ENCODE results near the gene ZMAT5.

DNA sequence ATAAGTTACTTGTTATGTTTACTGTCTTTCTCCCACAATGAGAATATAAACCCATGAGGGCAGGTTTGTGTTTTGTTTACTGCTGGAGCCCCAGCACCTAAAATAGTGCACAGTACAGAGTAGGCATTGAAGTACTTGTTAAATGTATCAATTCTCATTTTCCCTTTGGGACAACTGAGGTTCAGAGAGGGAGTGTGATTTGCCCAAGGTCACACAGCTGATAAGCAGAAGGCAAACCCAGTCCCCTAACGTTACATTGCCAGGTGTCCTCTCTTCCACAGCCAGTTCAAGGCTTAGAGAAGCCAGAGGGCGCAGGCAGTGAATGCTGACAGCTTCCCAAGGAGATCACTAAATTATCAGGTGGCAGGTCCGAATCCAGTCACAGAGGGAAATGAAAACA, 16.8 kb downstream of the ZMAT5 start:
- TF ChIP-seq, protein P1, sequence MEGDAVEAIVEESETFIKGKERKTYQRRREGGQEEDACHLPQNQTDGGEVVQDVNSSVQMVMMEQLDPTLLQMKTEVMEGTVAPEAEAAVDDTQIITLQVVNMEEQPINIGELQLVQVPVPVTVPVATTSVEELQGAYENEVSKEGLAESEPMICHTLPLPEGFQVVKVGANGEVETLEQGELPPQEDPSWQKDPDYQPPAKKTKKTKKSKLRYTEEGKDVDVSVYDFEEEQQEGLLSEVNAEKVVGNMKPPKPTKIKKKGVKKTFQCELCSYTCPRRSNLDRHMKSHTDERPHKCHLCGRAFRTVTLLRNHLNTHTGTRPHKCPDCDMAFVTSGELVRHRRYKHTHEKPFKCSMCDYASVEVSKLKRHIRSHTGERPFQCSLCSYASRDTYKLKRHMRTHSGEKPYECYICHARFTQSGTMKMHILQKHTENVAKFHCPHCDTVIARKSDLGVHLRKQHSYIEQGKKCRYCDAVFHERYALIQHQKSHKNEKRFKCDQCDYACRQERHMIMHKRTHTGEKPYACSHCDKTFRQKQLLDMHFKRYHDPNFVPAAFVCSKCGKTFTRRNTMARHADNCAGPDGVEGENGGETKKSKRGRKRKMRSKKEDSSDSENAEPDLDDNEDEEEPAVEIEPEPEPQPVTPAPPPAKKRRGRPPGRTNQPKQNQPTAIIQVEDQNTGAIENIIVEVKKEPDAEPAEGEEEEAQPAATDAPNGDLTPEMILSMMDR (IDR thresholded peaks at IDR 0.05; ENCODE audit: insufficient read depth, low read depth, low read length) = no peak
- no peak for TF ChIP-seq EZH2 (IDR thresholded peaks at IDR 0.05; ENCODE audit: insufficient read depth, low read length)

All from astrocyte (in vitro differentiated cells and primary cell).